Spinal cord (tissue), 10 donors: ENCODE measurements around the gene SMPDL3A. TPM values are rescaled to one million over a fixed set of nuclear protein-coding genes. Genes with fewer than 3 reads are reported as not detected.
A peak's percentile ranks its signal among the peaks of the same experiment; 100 is the strongest.

ENCODE experiments used
- DNase-seq, 6 donors: peaks; one replicate each; pipeline versions ENCODE4 v3.0.0 to v3.0.0-alpha.2; 2013 to 2015; ENCODE audit warnings: low spot score in 6 of 6, low read depth in 4 of 6
- H3K27ac ChIP-seq: one replicate; pipeline ENCODE4 v1.5.1; 2013; ENCODE audit warnings: low read depth, low read length, control low read depth
- H3K27me3 ChIP-seq: one replicate; pipeline ENCODE4 v1.6.1; 2013; ENCODE audit warnings: low read length; ENCODE audit not compliant: control insufficient read depth, insufficient read depth
- H3K36me3 ChIP-seq: one replicate; pipeline ENCODE4 v1.6.1; 2013; ENCODE audit warnings: low read length; ENCODE audit not compliant: control insufficient read depth, insufficient read depth
- H3K4me1 ChIP-seq: one replicate; pipeline ENCODE4 v1.6.1; 2013; ENCODE audit warnings: low read length; ENCODE audit not compliant: control insufficient read depth, insufficient read depth
- H3K4me3 ChIP-seq: one replicate; pipeline ENCODE4 v1.5.1; 2013; ENCODE audit warnings: low read depth, low read length, control low read depth
- H3K9me3 ChIP-seq: one replicate; pipeline ENCODE4 v1.6.1; 2013; ENCODE audit warnings: low read length; ENCODE audit not compliant: control insufficient read depth, insufficient read depth
- WGBS: methylation state at CpG from one replicate; pipeline ENCODE4 v1.1.5; 2013; ENCODE audit warnings: missing lambda C conversion rate; ENCODE audit not compliant: insufficient coverage; 5-methylcytosine and 5-hydroxymethylcytosine counted together
- polyA plus RNA-seq, 2 donors: library from polyadenylated mRNA; unstranded; fragments of 120-200 nt; gene quantifications; one replicate each; pipeline ENCODE4 v1.2.1, GENCODE V29; 2013; ENCODE audit not compliant: insufficient read length in 2 of 2
- total RNA-seq, 2 donors: library from RNA; depleted of rRNA in 1 of 2; stranded (reverse); fragments of 120-200 nt in 1 of 2; fragments of >200 nt in 1 of 2; gene quantifications; one replicate each; pipeline versions ENCODE4 v1.2.3 to v1.2.4, GENCODE V29; 2013 to 2014
- donor health status: healthy.

Gene SMPDL3A
- total and polyA plus RNA-seq, 4 donors = 9.0 to 19.1 (median 11.0) TPM

DNA sequence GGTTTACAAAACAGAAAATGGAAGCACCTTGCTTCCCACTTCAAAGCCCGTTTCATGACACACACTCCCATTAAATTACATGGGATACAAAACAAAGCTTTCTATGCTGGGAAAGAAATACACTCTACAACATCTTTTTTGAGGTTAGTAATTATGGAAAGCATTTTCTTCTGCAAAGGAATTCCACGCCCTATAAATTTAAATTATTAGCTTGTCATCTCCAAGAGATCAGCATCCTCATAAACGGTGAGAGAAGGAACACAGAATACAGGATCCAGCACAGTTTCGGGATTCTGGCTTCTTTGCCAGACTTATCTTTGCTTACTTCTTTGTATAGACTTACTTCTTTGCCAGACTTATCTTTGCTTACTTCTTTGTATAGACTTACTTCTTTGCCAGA lies 1.3 kb upstream of the SMPDL3A start:
- Histone ChIP-seq H3K4me1 (peaks cover 6% of the 10 kb centered on the region), H3K36me3 (no peaks in the 10 kb centered on the region), H3K9me3 (no peaks in the 10 kb centered on the region), H3K27me3 (no peaks in the 10 kb centered on the region), H3K27ac (no peak overlapping the region), H3K4me3 (no peak overlapping the region)
- no peak for DNase-seq
- WGBS = 64% methylated on average over 2 of the region's 4 CpGs

DNA sequence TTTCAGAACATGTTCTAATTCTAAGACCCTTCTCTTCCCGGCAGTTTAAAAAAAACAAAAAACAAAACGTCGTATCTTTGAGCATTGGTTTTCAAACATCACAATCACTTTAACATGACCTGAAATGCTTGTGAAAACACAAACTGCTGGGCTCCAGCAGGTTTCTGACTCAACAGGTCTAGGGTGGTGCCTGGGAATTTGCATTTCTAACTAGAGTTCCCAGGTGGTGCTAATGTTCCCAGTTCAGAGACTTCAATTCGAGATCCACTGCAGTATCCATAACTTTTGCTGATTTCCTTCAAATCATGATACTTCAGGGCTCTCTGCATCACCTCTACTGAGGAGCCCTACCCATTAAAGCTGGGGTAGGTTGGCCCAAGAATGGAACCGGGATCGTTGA lies 850 bp upstream of the SMPDL3A start:
- no peaks in the 10 kb centered on the region for H3K36me3 ChIP-seq
- H3K4me3 ChIP-seq = peak overlapping the region; percentile 75
- H3K4me1 ChIP-seq = peaks cover 6% of the 10 kb centered on the region
- WGBS = 73% methylated on average over 3 of the region's 6 CpGs
- no peaks in the 10 kb centered on the region for H3K9me3 ChIP-seq
- no peaks in the 10 kb centered on the region for H3K27me3 ChIP-seq
- peak in 1 of 6 donors; percentile 24 for DNase-seq
- H3K27ac ChIP-seq = peak overlapping the region; percentile 92

DNA sequence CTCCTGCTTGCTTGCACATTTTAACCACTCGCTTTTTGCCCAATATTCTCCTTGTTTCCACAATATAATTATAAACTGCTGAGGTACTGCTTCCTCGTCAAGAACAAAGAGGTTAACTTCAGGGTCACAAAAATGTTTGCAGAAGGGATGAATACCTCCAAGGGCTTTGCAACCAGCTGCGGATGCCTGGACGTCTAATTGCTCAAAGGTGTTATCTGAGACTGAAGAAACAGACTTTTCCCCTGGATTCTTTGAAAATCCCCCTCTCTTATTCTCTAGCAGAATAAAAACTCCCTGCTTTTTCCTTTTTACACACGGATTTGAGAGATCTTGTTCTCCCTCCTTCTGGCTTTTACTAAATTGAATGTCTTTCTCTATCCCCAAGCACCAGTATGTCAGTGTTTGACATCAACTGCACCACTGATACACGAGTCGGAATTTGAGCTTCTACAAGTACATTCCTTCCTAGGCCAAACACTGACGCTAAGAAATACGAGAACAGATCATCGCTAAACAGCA lies 336 bp upstream of the SMPDL3A start:
- H3K27me3 ChIP-seq = no peaks in the 10 kb centered on the region
- H3K9me3 ChIP-seq = no peaks in the 10 kb centered on the region
- H3K4me1 ChIP-seq = peaks cover 6% of the 10 kb centered on the region
- peak overlapping the region; percentile 92 for H3K27ac ChIP-seq
- peak overlapping the region; percentile 75 for H3K4me3 ChIP-seq
- no peak for DNase-seq
- no peaks in the 10 kb centered on the region for H3K36me3 ChIP-seq
- WGBS = 6% methylated on average over 8 of the region's 10 CpGs

DNA sequence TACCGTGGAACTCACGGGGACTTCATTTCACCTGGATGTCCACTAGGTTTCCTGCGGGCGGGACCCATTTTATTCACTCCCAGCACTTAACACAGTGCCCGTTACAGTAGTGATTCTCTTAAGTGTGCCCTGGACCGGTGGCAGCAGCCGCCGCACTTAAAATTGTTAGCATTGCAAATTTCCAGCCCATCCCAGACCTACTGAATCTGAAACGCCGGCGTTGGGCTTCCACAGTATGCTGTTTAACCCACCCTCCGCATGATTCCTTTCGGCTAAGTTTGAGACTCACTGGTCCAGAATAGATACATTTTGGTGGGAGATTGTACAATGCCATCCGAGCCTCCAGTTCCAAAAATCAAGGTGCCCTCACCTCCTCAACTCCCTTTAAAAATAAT lies 967 bp downstream of the SMPDL3A start:
- H3K27ac ChIP-seq = peak overlapping the region; percentile 92
- no peak for DNase-seq
- H3K27me3 ChIP-seq = no peaks in the 10 kb centered on the region
- no peaks in the 10 kb centered on the region for H3K9me3 ChIP-seq
- H3K4me3 ChIP-seq = peak overlapping the region; percentile 75
- WGBS = 0% methylated on average over 8 of the region's 14 CpGs
- peaks cover 6% of the 10 kb centered on the region for H3K4me1 ChIP-seq
- no peaks in the 10 kb centered on the region for H3K36me3 ChIP-seq

DNA sequence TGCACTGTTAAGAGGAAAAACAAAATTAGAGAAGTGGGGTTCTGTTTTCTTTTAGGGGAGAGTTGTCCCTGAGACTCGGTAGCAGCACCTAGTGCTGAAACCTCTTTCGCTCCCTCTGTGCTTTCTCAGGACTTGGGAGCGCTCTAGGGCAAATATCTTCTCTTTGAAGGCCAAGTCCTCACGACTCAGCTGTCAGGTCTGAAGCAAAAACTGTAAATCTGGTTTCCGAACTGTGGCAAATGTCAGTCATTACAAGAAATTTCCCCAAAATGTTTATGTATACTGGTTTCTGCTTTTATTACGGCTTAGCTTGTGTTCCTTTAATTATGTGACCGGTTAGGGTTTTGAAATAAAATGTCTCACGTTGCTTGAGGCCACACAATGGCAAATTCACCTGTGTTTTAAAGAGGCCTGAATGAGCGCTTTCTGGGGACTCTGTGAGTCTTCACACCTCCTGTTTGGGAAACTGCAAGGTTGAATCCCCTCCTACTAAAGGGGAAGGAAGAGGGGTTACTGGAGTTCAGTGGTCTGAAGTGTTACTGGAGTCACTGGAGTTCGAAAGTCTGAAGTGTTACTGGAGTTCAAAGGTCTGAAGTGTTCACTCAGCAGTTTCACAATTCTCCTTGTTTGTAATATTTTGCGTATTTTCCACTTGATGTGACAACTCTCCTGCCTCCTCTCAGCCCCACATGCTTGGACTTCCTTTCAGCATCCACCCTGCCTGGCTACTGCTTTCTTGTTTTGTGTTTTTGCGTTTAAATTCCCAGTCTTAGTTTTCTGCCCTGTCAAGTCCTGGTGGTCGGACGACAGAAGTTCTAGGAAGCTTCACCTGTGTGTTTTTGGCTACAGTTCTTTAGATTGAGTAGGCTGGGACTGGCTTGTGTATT lies 1.6 kb downstream of the SMPDL3A start:
- DNase-seq = peak in 2 of 6 donors; percentile 58 to 61
- H3K4me1 ChIP-seq = peaks cover 6% of the 10 kb centered on the region
- H3K4me3 ChIP-seq = peak overlapping the region; percentile 75
- H3K9me3 ChIP-seq = no peaks in the 10 kb centered on the region
- no peaks in the 10 kb centered on the region for H3K27me3 ChIP-seq
- H3K36me3 ChIP-seq = no peaks in the 10 kb centered on the region
- WGBS = 33% methylated on average over 7 of the region's 14 CpGs
- H3K27ac ChIP-seq = peak overlapping the region; percentile 92

DNA sequence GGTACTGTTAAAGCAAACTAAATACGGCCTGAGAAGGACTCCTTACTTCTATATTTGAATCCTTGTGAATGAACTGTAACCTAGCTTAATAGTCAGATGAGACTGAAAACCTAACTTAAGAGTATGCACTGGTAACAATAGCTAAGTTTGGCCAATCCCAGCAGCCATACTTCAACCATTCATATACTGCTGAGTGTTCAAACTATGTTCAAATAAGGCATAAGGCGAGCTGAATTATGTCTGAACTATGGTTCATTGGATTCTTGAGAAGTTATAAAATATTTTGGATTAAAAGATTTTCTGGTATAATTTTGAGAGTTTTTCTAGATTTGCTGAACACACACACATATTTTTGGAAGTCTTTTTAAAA lies 2.2 kb downstream of the SMPDL3A start:
- WGBS = no CpG with 5 or more reads among the region's 2 CpGs
- Histone ChIP-seq H3K36me3 (no peaks in the 10 kb centered on the region), H3K27ac (peak overlapping the region; percentile 92), H3K27me3 (no peaks in the 10 kb centered on the region), H3K4me1 (peaks cover 6% of the 10 kb centered on the region), H3K4me3 (no peak overlapping the region), H3K9me3 (no peaks in the 10 kb centered on the region)
- peak in 1 of 6 donors; percentile 17 for DNase-seq

DNA sequence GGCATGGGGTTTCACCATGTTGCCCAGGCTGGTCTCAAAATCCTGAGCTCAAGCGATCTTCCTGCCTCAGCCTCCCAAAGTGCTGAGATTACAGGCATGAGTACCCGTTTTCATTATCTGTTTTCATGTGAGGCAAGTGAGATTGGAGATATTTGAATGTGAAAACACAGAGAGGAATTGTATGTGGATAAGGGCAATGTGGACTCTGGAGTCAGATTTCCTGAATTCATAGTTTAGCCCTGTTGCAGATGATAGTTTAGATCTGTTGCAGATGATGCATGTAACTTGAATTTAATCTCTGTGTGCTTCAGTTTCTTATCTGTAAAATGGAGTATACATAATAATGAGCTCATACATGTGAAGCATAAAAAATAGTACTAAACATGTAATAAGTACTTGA lies 3.7 kb downstream of the SMPDL3A start:
- Histone ChIP-seq H3K36me3 (no peaks in the 10 kb centered on the region), H3K4me1 (peaks cover 6% of the 10 kb centered on the region), H3K27ac (no peak overlapping the region), H3K27me3 (no peaks in the 10 kb centered on the region), H3K4me3 (no peak overlapping the region), H3K9me3 (no peaks in the 10 kb centered on the region)
- WGBS = 84% methylated on average over 2 of the region's 2 CpGs
- no peak for DNase-seq

DNA sequence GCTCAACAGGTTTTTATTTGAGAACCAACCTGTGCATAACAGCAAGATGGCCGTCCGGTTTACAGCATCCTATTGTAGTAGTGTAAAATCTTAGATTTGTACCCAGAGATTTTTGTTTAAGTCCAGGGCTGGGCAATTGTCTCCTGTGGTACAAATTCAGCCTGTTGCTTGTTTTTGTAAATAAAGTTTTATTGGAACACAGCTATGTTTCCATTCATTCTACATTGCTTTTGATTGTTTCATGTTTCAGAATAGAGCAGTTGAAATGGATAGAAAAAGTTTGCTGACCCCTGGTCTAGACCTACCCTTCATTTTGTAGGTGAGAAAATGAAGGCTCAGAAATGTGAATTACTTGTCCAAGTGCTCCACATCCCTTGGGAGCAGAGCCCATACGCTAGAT lies 8.5 kb downstream of the SMPDL3A start:
- WGBS = 100% methylated on average over 1 of the region's 3 CpGs

DNA sequence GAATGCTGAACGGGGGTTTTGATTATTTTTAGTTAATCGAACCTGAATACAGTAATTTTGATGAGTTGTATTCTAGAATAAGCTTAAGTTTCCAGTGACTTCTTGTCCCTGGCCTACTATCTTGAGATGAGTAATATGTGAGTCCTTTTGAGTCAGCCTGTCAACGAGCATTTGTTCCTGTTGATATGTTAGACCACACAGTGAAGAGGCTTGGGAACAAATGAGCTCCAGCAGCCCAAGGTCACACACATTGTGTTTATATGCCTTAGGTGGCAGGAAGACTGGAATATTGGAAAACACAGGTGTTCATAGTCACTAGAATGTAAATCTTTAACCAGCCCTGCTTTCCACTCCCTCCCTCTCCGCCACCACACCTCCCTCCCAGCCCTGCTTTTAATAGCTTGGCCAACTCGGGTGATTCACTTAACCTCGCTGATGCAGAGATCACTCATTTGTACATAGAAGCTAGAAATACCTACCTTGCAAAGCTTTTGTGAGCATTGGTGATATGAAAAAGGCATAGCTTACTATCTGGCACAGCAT lies 9.1 kb downstream of the SMPDL3A start:
- 80% methylated on average over 2 of the region's 6 CpGs for WGBS
- Histone ChIP-seq H3K4me3 (no peak overlapping the region), H3K27me3 (no peaks in the 10 kb centered on the region), H3K9me3 (no peaks in the 10 kb centered on the region), H3K4me1 (no peaks in the 10 kb centered on the region), H3K36me3 (no peaks in the 10 kb centered on the region), H3K27ac (no peak overlapping the region)
- no peak for DNase-seq

More for the DNA sequence above, 8.5 kb downstream of the SMPDL3A start:
- no peak for DNase-seq
- Histone ChIP-seq H3K27ac (no peak overlapping the region), H3K9me3 (no peaks in the 10 kb centered on the region), H3K27me3 (no peaks in the 10 kb centered on the region), H3K4me3 (no peak overlapping the region), H3K36me3 (no peaks in the 10 kb centered on the region), H3K4me1 (no peaks in the 10 kb centered on the region)
